ENCODE measurements around the gene KRT33A. TPM values are rescaled to one million over a fixed set of nuclear protein-coding genes. Genes with fewer than 3 reads are reported as not detected.
A peak's percentile ranks its signal among the peaks of the same experiment; 100 is the strongest.

Gene KRT33A
- total RNA-seq, 1 donor from 2014 or later = not detected

GRCh38 chr17:41334385-41335305 is 16.0 kb downstream of the KRT33A start:
- intact Hi-C loops (cut with DNase I) = no loop called here
- no peak for DNase-seq (ENCODE audit: missing footprints)
- no peak for ATAC-seq

- ATAC-seq (no peak), DNase-seq (ENCODE audit: missing footprints) (no peak)
- intact Hi-C loops (cut with DNase I) = no loop called here
Observed at GRCh38 chr17:41333836-41334235, 16.8 kb downstream of the KRT33A start.

DNA sequence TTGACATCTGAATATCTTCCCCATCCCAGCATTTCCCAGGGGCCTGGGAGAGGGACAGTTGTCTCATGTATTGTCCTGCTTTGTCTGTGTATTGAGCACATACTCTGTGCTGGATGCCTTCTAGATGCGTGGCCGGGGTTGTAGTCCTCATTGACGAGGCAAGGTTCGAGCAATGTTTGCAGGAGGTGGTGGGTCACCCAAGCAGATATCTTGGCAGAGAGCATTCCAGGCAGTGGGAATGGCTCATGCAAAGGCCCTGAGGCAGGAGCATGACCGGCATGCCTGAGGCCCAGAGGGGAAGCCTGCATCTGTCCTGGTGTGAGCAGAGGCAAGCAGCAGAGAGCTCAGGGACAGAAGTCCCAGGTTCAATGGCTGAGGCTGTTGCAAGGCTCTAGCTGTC is 17.5 kb downstream of the KRT33A start:
- DNase-seq (ENCODE audit: missing footprints) (no peak), ATAC-seq (no peak)
- intact Hi-C loops (cut with DNase I) = no loop called here

GRCh38 chr17:41332239-41332638 is 18.4 kb downstream of the KRT33A start:
- intact Hi-C loops (cut with DNase I) = no loop called here

DNA sequence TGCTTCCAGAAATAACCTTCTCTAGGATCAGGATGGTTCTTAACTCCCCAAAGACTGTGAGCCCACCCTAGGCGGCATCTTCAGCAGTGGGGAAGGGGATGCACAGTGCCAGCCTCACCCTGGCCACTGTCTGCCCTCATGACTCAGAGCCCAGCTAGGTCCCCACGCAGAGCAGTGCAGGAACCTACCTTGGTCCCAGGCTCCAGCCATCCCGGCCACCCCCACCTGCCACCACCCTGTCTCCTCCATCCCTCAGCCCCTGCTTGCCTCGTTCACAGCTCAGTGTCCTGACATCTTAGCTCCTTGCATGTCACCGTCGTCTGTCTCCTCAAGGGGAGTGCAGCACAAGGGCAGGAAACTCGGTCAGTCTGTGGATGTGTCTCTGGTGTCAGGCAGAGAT is 19.0 kb downstream of the KRT33A start:
- ATAC-seq (no peak), DNase-seq (ENCODE audit: missing footprints) (no peak)
- intact Hi-C loops (cut with DNase I) = no loop called here

More at GRCh38 chr17:41332239-41332638, 18.4 kb downstream of the KRT33A start:
- no peak for DNase-seq (ENCODE audit: missing footprints)
- ATAC-seq = no peak

- DNase-seq (ENCODE audit: missing footprints) (no peak), ATAC-seq (peak; percentile 37)
- intact Hi-C loops (cut with DNase I) = loop anchor here (10.0 kb wide), 1 partner anchor 415 kb away; no protein-coding TSS in a partner anchor
Observed at GRCh38 chr17:41329279-41329948, 21.2 kb downstream of the KRT33A start.

DNA sequence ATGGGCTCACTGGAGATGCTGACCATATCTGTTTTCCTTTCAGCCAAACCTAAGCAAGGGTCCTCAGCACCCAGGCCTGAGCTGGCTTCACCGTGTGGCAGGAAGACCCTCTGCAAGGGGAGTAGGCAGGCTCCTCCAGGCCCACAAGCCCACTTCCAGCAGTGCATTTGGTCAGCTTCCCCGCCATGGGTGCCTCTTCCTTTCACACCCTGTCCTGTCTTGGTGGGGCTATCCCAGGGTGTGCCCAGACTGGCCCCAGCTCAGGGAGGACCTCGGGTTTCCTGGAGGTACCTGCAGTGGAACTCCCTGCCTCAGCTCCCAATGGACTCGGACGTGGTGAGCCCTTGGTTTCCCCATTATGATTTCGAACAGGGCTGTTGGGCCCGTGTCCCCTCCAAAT is 22.4 kb downstream of the KRT33A start:
- intact Hi-C loops (cut with DNase I) = loop anchor here (10.0 kb wide), 1 partner anchor 413 kb away; no protein-coding TSS in a partner anchor
- DNase-seq (ENCODE audit: missing footprints) (no peak), ATAC-seq (no peak)

DNA sequence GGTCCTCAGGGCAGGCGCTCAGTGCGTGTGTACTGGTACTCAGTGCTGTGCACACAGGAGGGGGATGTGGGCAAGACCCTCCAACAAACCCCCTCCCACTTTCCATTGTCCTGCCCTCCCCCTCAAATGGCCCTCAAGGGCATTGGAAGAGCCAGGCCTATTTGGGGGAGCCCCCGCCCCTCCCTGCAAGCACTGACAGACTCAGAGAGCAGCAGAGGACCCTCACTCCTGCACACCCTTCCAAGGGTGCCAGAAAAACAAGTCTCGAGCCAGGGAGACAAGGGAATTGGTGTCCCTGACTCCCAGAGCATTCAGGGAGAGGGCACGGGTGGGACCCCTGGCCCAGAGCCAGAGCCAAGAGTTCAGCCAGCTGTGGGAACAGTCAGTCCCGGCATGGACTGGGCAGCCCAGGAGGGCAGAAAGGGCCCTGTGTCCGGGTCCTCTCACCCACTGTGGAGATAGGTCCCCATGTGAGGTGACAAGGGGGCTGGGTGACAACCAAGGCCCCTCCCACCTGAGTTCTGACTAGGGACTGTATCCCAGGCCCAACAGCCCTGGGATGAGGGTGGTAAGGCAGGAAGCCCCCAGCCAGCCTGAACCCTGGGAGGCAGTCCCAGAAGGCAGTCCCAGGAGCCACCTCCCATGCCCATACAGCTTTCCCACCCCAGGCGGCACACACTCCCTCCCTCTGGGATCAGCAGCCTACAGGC is 23.1 kb downstream of the KRT33A start:
- ATAC-seq = no peak
- DNase-seq (ENCODE audit: missing footprints) = no peak
- intact Hi-C loops (cut with DNase I) = loop anchor here (10.0 kb wide), 1 partner anchor 413 kb away; no protein-coding TSS in a partner anchor

- intact Hi-C loops (cut with DNase I) = loop anchor here (10.0 kb wide), 1 partner anchor 412 kb away; no protein-coding TSS in a partner anchor
- ATAC-seq (no peak), DNase-seq (ENCODE audit: missing footprints) (no peak)
Observed at GRCh38 chr17:41326173-41327145, 24.2 kb downstream of the KRT33A start.

DNA sequence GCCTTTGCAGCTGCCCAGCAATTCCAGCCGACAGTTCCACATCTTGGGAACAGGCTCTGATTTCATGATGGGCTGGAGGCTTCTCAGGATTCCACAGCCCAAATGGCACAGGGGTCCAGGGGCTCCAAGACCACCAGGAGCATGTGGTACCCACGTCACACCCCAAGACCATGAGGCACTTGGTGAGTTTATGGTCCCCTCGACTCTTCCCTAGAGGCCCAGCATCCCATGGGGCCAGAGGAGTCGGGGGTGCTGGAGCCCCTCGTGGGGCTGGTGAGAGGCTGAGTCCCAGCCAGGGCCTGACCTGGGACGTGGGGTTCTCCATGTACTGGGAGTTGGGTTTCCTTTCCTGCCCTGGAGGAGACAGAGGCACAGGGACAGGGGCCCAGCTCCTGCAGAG is 25.0 kb downstream of the KRT33A start:
- intact Hi-C loops (cut with DNase I) = loop anchor here (10.0 kb wide), 1 partner anchor 411 kb away; no protein-coding TSS in a partner anchor
- no peak for DNase-seq (ENCODE audit: missing footprints)
- no peak for ATAC-seq

DNA sequence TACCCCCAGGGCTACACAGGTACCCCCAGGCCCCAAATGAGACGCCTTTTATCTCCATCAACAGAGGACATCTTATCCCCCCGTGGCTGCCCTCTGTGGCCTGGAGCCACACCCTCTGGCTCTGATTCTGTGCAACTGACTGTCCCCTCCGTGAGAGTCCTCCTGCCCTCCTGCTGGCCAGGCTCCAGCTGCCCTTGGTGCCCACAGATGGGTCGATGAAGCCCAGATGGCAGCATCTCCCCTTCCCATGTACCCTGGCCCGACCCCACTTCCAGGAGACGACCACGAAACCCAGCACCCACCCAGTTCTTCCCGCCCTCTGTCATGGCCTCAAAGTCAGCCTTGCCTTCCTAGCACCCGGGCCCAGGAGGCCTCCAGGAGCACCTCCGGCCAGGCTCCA is 25.5 kb downstream of the KRT33A start:
- no peak for DNase-seq (ENCODE audit: missing footprints)
- intact Hi-C loops (cut with DNase I) = loop anchor here (10.0 kb wide), 1 partner anchor 410 kb away; no protein-coding TSS in a partner anchor
- ATAC-seq = no peak

- ATAC-seq = no peak
- no peak for DNase-seq (ENCODE audit: missing footprints)
- intact Hi-C loops (cut with DNase I) = loop anchor here (5.0 to 10.0 kb wide), 2 partner anchors 410 to 522 kb away; no protein-coding TSS in a partner anchor
Observed at GRCh38 chr17:41324180-41325075, 26.2 kb downstream of the KRT33A start.

GRCh38 chr17:41322903-41323895 is 27.4 kb downstream of the KRT33A start:
- intact Hi-C loops (cut with DNase I) = loop anchor here (5.0 to 10.0 kb wide), 2 partner anchors 408 to 521 kb away; no protein-coding TSS in a partner anchor
- ATAC-seq (no peak), DNase-seq (ENCODE audit: missing footprints) (no peak)

GRCh38 chr17:41322094-41322902 is 28.3 kb downstream of the KRT33A start:
- ATAC-seq = no peak
- intact Hi-C loops (cut with DNase I) = loop anchor here (5.0 to 10.0 kb wide), 2 partner anchors 407 to 520 kb away; no protein-coding TSS in a partner anchor
- DNase-seq (ENCODE audit: missing footprints) = no peak

- intact Hi-C loops (cut with DNase I) = no loop called here
- ATAC-seq (no peak), DNase-seq (ENCODE audit: missing footprints) (no peak)
Observed at GRCh38 chr17:41318231-41318630, 32.4 kb downstream of the KRT33A start.
